OCI-LY1 (cell line): ENCODE data around the gene PEX11B.

ENCODE experiments used
- H2AFZ ChIP-seq: fragments of 200-600 bp; sonication (generic), shearing (Covaris generic); 2 replicates; pipeline ENCODE4 v1.6.0; 2014; ENCODE audit warnings: antibody characterized with exemption, mild to moderate bottlenecking, low read length
- H3F3A ChIP-seq: fragments of 200-600 bp; sonication (generic), shearing (Covaris generic); 2 replicates; pipeline ENCODE4 v1.6.0; 2014; ENCODE audit warnings: mild to moderate bottlenecking, antibody characterized with exemption, low read length, moderate library complexity; ENCODE audit not compliant: insufficient read depth
- H3K27ac ChIP-seq: fragments of 200-600 bp; sonication (generic); 2 replicates; pipeline ENCODE4 v1.5.1; 2014; ENCODE audit warnings: low read length, mixed run types, mild to moderate bottlenecking, low read depth; ENCODE audit not compliant: poor library complexity, severe bottlenecking
- H3K27me3 ChIP-seq: fragments of 200-600 bp; sonication (generic); 2 replicates; pipeline ENCODE4 v1.6.0; 2014; ENCODE audit warnings: antibody characterized with exemption, mild to moderate bottlenecking, low read length, moderate library complexity; ENCODE audit not compliant: insufficient read depth
- H3K36me3 ChIP-seq: fragments of 200-600 bp; sonication (generic); 2 replicates; pipeline ENCODE4 v1.6.1; 2014; ENCODE audit warnings: mild to moderate bottlenecking, antibody characterized with exemption, low read length, moderate library complexity, mixed read lengths; ENCODE audit not compliant: insufficient read depth
- H3K4me1 ChIP-seq: fragments of 200-600 bp; sonication (generic); 2 replicates; pipeline ENCODE4 v1.5.1; 2014; ENCODE audit warnings: mild to moderate bottlenecking, low read length, moderate library complexity; ENCODE audit not compliant: insufficient read depth, severe bottlenecking
- H3K4me2 ChIP-seq: fragments of 200-600 bp; sonication (generic), shearing (Covaris generic); 2 replicates; pipeline ENCODE4 v1.6.1; 2014; ENCODE audit warnings: low read length
- H3K4me3 ChIP-seq: fragments of 200-600 bp; sonication (generic); 2 replicates; pipeline ENCODE4 v1.5.1; 2014; ENCODE audit warnings: low read length, low read depth, mild to moderate bottlenecking, mixed read lengths; ENCODE audit not compliant: poor library complexity, severe bottlenecking
- H3K79me2 ChIP-seq: fragments of 200-600 bp; shearing (Covaris generic); 2 replicates; pipeline ENCODE4 v1.6.1; 2016; ENCODE audit warnings: mixed run types, low read length, mixed read lengths; ENCODE audit not compliant: insufficient read depth
- H3K9ac ChIP-seq: fragments of 200-600 bp; sonication (generic), shearing (Covaris generic); 2 replicates; pipeline ENCODE4 v1.6.1; 2014; ENCODE audit warnings: mild to moderate bottlenecking, low read length, mixed read lengths
- H3K9me2 ChIP-seq: fragments of 200-600 bp; sonication (generic), shearing (Covaris generic); 2 replicates; pipeline ENCODE4 v1.6.1; 2014; ENCODE audit warnings: low read depth, mild to moderate bottlenecking, low read length, mixed read lengths
- H3K9me3 ChIP-seq: fragments of 200-600 bp; shearing (Covaris generic); 2 replicates; pipeline ENCODE4 v1.6.1; 2014; ENCODE audit warnings: low read length, mixed read lengths
- H4K20me1 ChIP-seq: fragments of 200-600 bp; sonication (generic), shearing (Covaris generic); 2 replicates; pipeline ENCODE4 v1.6.0; 2016; ENCODE audit warnings: mild to moderate bottlenecking, low read length; ENCODE audit not compliant: insufficient read depth
- EZH2 ChIP-seq: fragments of 200-600 bp; sonication (generic), shearing (Covaris generic); IDR thresholded peaks from 2 replicates; pipeline ENCODE4 v1.8.0; 2017; ENCODE audit warnings: borderline replicate concordance, mixed run types, mild to moderate bottlenecking, antibody characterized with exemption, low read length, moderate library complexity, mixed read lengths
- TF ChIP-seq, protein P1 (sequence below): fragments of 200-600 bp; sonication (generic), shearing (Covaris generic); IDR thresholded peaks from 2 replicates; pipeline ENCODE4 v1.5.1; 2017; ENCODE audit warnings: mild to moderate bottlenecking, antibody characterized with exemption, low read length, moderate library complexity, mixed read lengths

Gene PEX11B

DNA sequence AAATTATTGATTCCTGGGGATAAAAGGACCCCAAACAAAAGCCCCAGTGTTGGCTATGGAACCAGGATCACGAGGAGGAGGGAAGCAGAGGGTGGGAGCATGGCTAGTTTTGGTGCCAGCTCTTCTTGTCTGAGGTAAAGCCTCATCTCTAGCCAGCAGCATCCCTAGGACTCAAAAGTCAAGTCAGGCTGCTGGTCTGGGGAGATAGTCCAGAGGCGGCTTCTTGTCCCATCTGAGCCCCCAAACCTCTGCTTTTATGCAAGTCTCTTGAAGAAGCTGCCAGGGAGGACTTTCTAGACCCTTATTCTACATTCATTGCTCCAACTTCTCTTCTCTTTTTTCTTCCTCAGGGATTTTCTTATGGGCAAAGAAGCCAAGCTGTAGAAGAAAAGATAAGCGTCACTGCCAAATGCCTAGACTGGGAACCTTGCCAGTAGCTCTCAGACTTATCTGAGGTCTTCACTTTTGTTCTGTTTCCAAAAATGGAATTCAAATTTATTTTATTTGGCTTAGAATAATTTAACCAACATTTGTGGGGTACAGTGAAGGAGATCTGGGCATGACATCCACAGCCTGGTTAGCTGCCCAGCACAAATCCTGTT lies 25.9 kb downstream of the PEX11B start:
- no peaks in the 10 kb centered on the region for H3F3A ChIP-seq
- no peaks in the 10 kb centered on the region for H3K9me3 ChIP-seq
- no peaks in the 10 kb centered on the region for H3K9me2 ChIP-seq
- no peaks in the 10 kb centered on the region for H3K79me2 ChIP-seq
- no peak overlapping the region for H3K9ac ChIP-seq
- H2AFZ ChIP-seq = no peak overlapping the region
- H3K4me2 ChIP-seq = no peak overlapping the region
- no peaks in the 10 kb centered on the region for H4K20me1 ChIP-seq
- H3K27me3 ChIP-seq = peaks cover 5% of the 10 kb centered on the region; the same call in 1 of the 2 replicates
- H3K4me3 ChIP-seq = no peak overlapping the region
- no peak overlapping the region for H3K27ac ChIP-seq
- H3K36me3 ChIP-seq = no peaks in the 10 kb centered on the region
- H3K4me1 ChIP-seq = no peaks in the 10 kb centered on the region
- no peak for TF ChIP-seq EZH2
- TF ChIP-seq, protein P1, sequence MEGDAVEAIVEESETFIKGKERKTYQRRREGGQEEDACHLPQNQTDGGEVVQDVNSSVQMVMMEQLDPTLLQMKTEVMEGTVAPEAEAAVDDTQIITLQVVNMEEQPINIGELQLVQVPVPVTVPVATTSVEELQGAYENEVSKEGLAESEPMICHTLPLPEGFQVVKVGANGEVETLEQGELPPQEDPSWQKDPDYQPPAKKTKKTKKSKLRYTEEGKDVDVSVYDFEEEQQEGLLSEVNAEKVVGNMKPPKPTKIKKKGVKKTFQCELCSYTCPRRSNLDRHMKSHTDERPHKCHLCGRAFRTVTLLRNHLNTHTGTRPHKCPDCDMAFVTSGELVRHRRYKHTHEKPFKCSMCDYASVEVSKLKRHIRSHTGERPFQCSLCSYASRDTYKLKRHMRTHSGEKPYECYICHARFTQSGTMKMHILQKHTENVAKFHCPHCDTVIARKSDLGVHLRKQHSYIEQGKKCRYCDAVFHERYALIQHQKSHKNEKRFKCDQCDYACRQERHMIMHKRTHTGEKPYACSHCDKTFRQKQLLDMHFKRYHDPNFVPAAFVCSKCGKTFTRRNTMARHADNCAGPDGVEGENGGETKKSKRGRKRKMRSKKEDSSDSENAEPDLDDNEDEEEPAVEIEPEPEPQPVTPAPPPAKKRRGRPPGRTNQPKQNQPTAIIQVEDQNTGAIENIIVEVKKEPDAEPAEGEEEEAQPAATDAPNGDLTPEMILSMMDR = no peak

DNA sequence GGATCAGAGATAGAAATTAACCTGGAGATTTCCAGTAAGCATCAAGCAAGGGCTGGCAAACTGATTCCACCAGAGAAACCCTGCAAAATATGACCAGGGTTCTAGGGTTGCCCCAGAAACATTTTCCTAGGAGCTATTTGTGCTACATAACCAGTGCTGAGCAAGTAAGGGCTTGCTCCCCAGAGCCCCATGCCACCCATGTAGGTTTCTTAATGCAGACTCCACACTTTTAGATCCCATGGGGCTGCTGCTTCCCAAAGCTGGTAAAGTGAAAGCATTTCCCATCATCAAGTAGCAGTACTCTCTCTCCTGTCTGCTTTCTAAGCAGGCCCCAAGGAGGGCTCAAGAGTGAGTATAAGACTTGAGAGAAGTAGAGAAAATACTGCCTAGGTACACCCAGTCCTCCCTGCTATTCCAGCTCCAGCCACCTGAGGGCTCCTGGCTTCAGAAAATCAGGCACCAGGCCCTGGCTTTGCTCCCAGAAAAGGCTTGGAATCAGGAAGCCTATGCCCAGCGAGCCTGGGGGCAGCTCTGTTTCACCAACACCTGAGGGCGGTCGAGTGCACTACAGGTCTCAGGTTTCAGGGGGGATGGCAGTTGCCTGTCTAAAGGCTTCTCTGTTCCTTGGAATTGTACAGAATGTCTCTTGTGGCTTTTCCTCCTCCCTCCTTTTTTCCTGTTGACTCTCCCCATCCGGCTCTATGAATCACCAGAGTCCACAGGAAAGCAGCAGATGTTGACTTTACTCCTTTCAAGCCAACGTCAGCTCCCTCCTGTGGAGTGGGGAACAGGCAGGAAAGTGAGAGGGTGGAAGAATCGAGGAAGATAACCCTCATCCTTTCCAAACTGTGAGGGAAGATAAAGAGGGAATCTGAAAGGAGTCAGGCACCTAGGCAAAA lies 26.7 kb downstream of the PEX11B start:
- Histone ChIP-seq H3K27ac (no peak overlapping the region), H3K4me3 (no peak overlapping the region), H3K9ac (no peak overlapping the region)

DNA sequence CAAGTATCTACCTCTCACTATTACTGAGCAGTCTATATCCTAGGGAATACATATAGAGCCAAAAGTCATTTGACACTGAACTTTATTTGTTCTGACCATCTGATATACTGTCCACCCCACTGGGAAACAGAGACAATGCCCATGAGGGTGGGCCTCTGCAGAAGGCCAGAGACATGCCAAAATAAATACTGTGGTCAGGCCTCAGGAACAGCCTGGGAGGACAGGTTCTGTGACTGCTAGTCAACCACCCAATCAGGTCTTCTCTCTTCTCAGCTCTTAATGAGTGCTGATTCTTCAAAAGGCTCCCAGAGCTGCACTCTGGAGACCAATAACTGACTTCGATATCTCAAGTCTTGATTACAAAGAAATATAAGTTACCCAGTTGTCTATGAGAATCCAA lies 27.4 kb downstream of the PEX11B start:
- H3K9ac ChIP-seq = no peak overlapping the region
- no peaks in the 10 kb centered on the region for H3K36me3 ChIP-seq
- H2AFZ ChIP-seq = no peak overlapping the region
- no peak overlapping the region for H3K27ac ChIP-seq
- no peaks in the 10 kb centered on the region for H3F3A ChIP-seq
- no peaks in the 10 kb centered on the region for H3K79me2 ChIP-seq
- H3K9me2 ChIP-seq = no peaks in the 10 kb centered on the region
- no peak for TF ChIP-seq EZH2
- TF ChIP-seq, protein P1 = no peak
- no peak overlapping the region for H3K4me3 ChIP-seq
- H3K27me3 ChIP-seq = peaks cover 5% of the 10 kb centered on the region; the same call in 1 of the 2 replicates
- no peaks in the 10 kb centered on the region for H4K20me1 ChIP-seq
- H3K9me3 ChIP-seq = no peaks in the 10 kb centered on the region
- no peaks in the 10 kb centered on the region for H3K4me1 ChIP-seq
- no peak overlapping the region for H3K4me2 ChIP-seq

More for the DNA sequence above, 26.7 kb downstream of the PEX11B start:
- Histone ChIP-seq H3K27me3 (peaks cover 5% of the 10 kb centered on the region; the same call in 1 of the 2 replicates), H4K20me1 (no peaks in the 10 kb centered on the region), H3K9me2 (no peaks in the 10 kb centered on the region), H3K4me2 (no peak overlapping the region), H3K4me1 (no peaks in the 10 kb centered on the region), H3K9me3 (no peaks in the 10 kb centered on the region), H3F3A (no peaks in the 10 kb centered on the region), H2AFZ (no peak overlapping the region), H3K36me3 (no peaks in the 10 kb centered on the region), H3K79me2 (no peaks in the 10 kb centered on the region)
- no peak for TF ChIP-seq EZH2
- TF ChIP-seq, protein P1 = peak; percentile 86
